H9 (cell line): ENCODE measurements around the gene RUVBL1. TPM values are rescaled to one million over a fixed set of nuclear protein-coding genes. Genes with fewer than 3 reads are reported as not detected.

ENCODE experiments used
- DNase-seq: peaks from one replicate; pipeline ENCODE4 v3.0.0-alpha.2; 2017
- H2AFZ ChIP-seq: one replicate; pipeline ENCODE4 v1.6.1; 2013; ENCODE audit warnings: mild to moderate bottlenecking, low read length, control low read depth, moderate library complexity
- H2AK5ac ChIP-seq: 2 replicates; pipeline ENCODE4 v1.6.1; 2013; ENCODE audit warnings: low read length, control low read depth, mixed read lengths; ENCODE audit not compliant: insufficient read length
- H2BK120ac ChIP-seq: one replicate; pipeline ENCODE4 v1.6.1; 2013; ENCODE audit warnings: low read depth, mild to moderate bottlenecking, low read length, control low read depth, inconsistent platforms; ENCODE audit not compliant: poor library complexity, severe bottlenecking
- H2BK12ac ChIP-seq: 2 replicates; pipeline ENCODE4 v1.6.1; 2013; ENCODE audit warnings: low read length, control low read depth, mixed read lengths, low read depth; ENCODE audit not compliant: insufficient read length
- H2BK15ac ChIP-seq: 2 replicates; pipeline ENCODE4 v1.6.1; 2013; ENCODE audit warnings: low read depth, low read length, control low read depth
- H2BK20ac ChIP-seq: one replicate; pipeline ENCODE4 v1.6.1; 2013; ENCODE audit warnings: low read depth, mild to moderate bottlenecking, low read length, control low read depth, inconsistent platforms; ENCODE audit not compliant: poor library complexity, severe bottlenecking
- H2BK5ac ChIP-seq: 2 replicates; pipeline ENCODE4 v1.6.1; 2013; ENCODE audit warnings: low read length, control low read depth, mixed read lengths; ENCODE audit not compliant: insufficient read length
- H3K14ac ChIP-seq: 2 replicates; pipeline ENCODE4 v1.6.1; 2013; ENCODE audit warnings: low read length, control low read depth; ENCODE audit not compliant: insufficient read depth
- H3K18ac ChIP-seq: 2 replicates; pipeline ENCODE4 v1.6.1; 2013; ENCODE audit warnings: low read depth, mild to moderate bottlenecking, mixed read lengths, low read length, control low read depth; ENCODE audit not compliant: insufficient read length
- H3K23ac ChIP-seq: 2 replicates; pipeline ENCODE4 v1.6.1; 2013; ENCODE audit warnings: low read length, control low read depth, mixed read lengths, low read depth; ENCODE audit not compliant: insufficient read length
- H3K23me2 ChIP-seq: 2 replicates; pipeline ENCODE4 v1.6.1; 2013; ENCODE audit warnings: low read depth, mild to moderate bottlenecking, mixed read lengths, low read length, control low read depth; ENCODE audit not compliant: insufficient read length, poor library complexity, severe bottlenecking
- H3K27ac ChIP-seq: 2 replicates; pipeline ENCODE4 v1.5.1; 2013; ENCODE audit warnings: low read length, control low read depth, mixed read lengths, low read depth; ENCODE audit not compliant: insufficient read length
- H3K27me3 ChIP-seq: 2 replicates; pipeline ENCODE4 v1.6.1; 2013; ENCODE audit warnings: low read length, control low read depth, inconsistent platforms; ENCODE audit not compliant: insufficient read depth
- H3K4ac ChIP-seq: 2 replicates; pipeline ENCODE4 v1.6.1; 2013; ENCODE audit warnings: low read depth, mild to moderate bottlenecking, control low read depth, inconsistent platforms, low read length, moderate library complexity
- H3K4me1 ChIP-seq: 2 replicates; pipeline ENCODE4 v1.6.1; 2013; ENCODE audit warnings: low read length, control low read depth, inconsistent platforms; ENCODE audit not compliant: insufficient read depth
- H3K4me2 ChIP-seq: 2 replicates; pipeline ENCODE4 v1.6.1; 2013; ENCODE audit warnings: low read length, control low read depth, mixed read lengths; ENCODE audit not compliant: insufficient read length, insufficient read depth
- H3K56ac ChIP-seq: 2 replicates; pipeline ENCODE4 v1.6.1; 2013; ENCODE audit warnings: low read depth, mild to moderate bottlenecking, mixed read lengths, low read length, control low read depth; ENCODE audit not compliant: insufficient read length
- H3K79me1 ChIP-seq: 2 replicates; pipeline ENCODE4 v1.6.1; 2013; ENCODE audit warnings: low read depth, mild to moderate bottlenecking, moderate library complexity, low read length, control low read depth, inconsistent platforms; ENCODE audit not compliant: insufficient read depth, poor library complexity, severe bottlenecking
- H3K79me2 ChIP-seq: 2 replicates; pipeline ENCODE4 v1.6.1; 2013; ENCODE audit warnings: low read length, control low read depth, inconsistent platforms; ENCODE audit not compliant: insufficient read depth
- H3K9ac ChIP-seq: 2 replicates; pipeline ENCODE4 v1.6.1; 2013; ENCODE audit warnings: low read length, control low read depth, mixed read lengths; ENCODE audit not compliant: insufficient read length; ENCODE audit errors: extremely low read depth
- H3K9me3 ChIP-seq: one replicate; pipeline ENCODE4 v1.6.1; 2013; ENCODE audit warnings: low read depth, low read length, inconsistent platforms; ENCODE audit not compliant: control insufficient read depth
- H3T11ph ChIP-seq: one replicate; pipeline ENCODE4 v1.6.1; 2013; ENCODE audit warnings: mild to moderate bottlenecking, low read length, control low read depth, inconsistent platforms
- H4K20me1 ChIP-seq: one replicate; pipeline ENCODE4 v1.6.1; 2013; ENCODE audit not compliant: control insufficient read depth, insufficient read length, insufficient read depth
- H4K5ac ChIP-seq: 2 replicates; pipeline ENCODE4 v1.6.1; 2013; ENCODE audit warnings: low read depth, mild to moderate bottlenecking, mixed read lengths, low read length, control low read depth; ENCODE audit not compliant: insufficient read length
- H4K8ac ChIP-seq: replicated peaks from 2 replicates; pipeline ENCODE4 v1.6.1; 2013; ENCODE audit warnings: low read length, control low read depth, mixed read lengths, low read depth; ENCODE audit not compliant: insufficient read length
- H4K91ac ChIP-seq: 2 replicates; pipeline ENCODE4 v1.6.1; 2013; ENCODE audit warnings: low read depth, mild to moderate bottlenecking, moderate library complexity, mixed read lengths, low read length, control low read depth; ENCODE audit not compliant: insufficient read length
- H3K27ac Mint-ChIP-seq, 3 experiments: 2 replicates in 2 of 3; 3 replicates in 1 of 3; pipeline ENCODE4 v1.8.0; 2020 to 2021; ENCODE audit warnings: mixed read lengths in 3 of 3, mild to moderate bottlenecking in 1 of 3, moderate library complexity in 1 of 3
- H3K27me3 Mint-ChIP-seq: 2 replicates; pipeline ENCODE4 v1.8.0; 2021; ENCODE audit warnings: low read depth, mild to moderate bottlenecking, moderate library complexity, mixed read lengths
- H3K36me3 Mint-ChIP-seq, 3 experiments: 2 replicates in 2 of 3; 3 replicates in 1 of 3; pipeline ENCODE4 v1.8.0; 2020 to 2021; ENCODE audit warnings: low read depth in 3 of 3, mixed read lengths in 3 of 3; ENCODE audit not compliant: insufficient read depth in 1 of 3
- H3K4me1 Mint-ChIP-seq, 2 experiments: 2 replicates each; pipeline ENCODE4 v1.8.0; 2020; ENCODE audit warnings: mixed read lengths in 2 of 2
- H3K4me3 Mint-ChIP-seq, 2 experiments: 2 replicates in 1 of 2; 3 replicates in 1 of 2; pipeline ENCODE4 v1.8.0; 2020 to 2021; ENCODE audit warnings: mild to moderate bottlenecking in 2 of 2, mixed read lengths in 2 of 2, moderate library complexity in 1 of 2
- H3K9me3 Mint-ChIP-seq, 2 experiments: 2 replicates in 1 of 2; 3 replicates in 1 of 2; pipeline ENCODE4 v1.8.0; 2020; ENCODE audit warnings: mild to moderate bottlenecking in 2 of 2, mixed read lengths in 2 of 2, moderate library complexity in 1 of 2
- CTCF ChIP-seq: fragments of 200-600 bp; sonication (generic); conservative IDR thresholded peaks from 3 replicates; pipeline ENCODE4 v1.8.0; 2021; ENCODE audit warnings: antibody characterized with exemption, mild to moderate bottlenecking
- total RNA-seq: library from RNA; stranded (reverse); gene quantifications from 2 replicates; pipeline ENCODE4 v1.2.1, GENCODE V29; 2021

The RUVBL1 gene
- total RNA-seq, 1 experiment from 2014 or later: 99.6 TPM

GRCh38 chr3:128033102-128033501 is 90.5 kb downstream of the RUVBL1 start:
- Histone ChIP-seq H3K4ac (no peak overlapping the region), H3T11ph (no peak overlapping the region)
- H3K27me3 Mint-ChIP-seq: peaks cover 5% of the 10 kb centered on the region; the same call in 1 of the 2 replicates

More at GRCh38 chr3:128033102-128033501, 90.5 kb downstream of the RUVBL1 start:
- no peak for TF ChIP-seq CTCF
- Histone ChIP-seq H3K79me1 (no peaks in the 10 kb centered on the region), H4K20me1 (no peaks in the 10 kb centered on the region), H2BK15ac (no peak overlapping the region), H2BK120ac (no peak overlapping the region), H3K27me3 (no peaks in the 10 kb centered on the region), H3K9me3 (no peaks in the 10 kb centered on the region), H2BK20ac (no peak overlapping the region), H3K4me1 (no peaks in the 10 kb centered on the region), H2AK5ac (no peak overlapping the region), H4K8ac (no peak overlapping the region), H4K91ac (no peak overlapping the region), H2BK12ac (no peak overlapping the region), H2AFZ (no peak overlapping the region), H3K18ac (no peak overlapping the region), H3K4me2 (no peak overlapping the region), H3K9ac (no peak overlapping the region), H2BK5ac (no peak overlapping the region), H3K14ac (no peak overlapping the region), H3K27ac (no peak overlapping the region), H3K23ac (no peak overlapping the region), H3K56ac (no peak overlapping the region), H4K5ac (no peak overlapping the region), H3K23me2 (no peaks in the 10 kb centered on the region), H3K79me2 (no peaks in the 10 kb centered on the region)
- no peak for DNase-seq
- no peaks in the 10 kb centered on the region for H3K9me3 Mint-ChIP-seq
- no peak overlapping the region for H3K27ac Mint-ChIP-seq
- no peak overlapping the region for H3K4me3 Mint-ChIP-seq
- H3K4me1 Mint-ChIP-seq: no peaks in the 10 kb centered on the region
- H3K36me3 Mint-ChIP-seq: no peaks in the 10 kb centered on the region

Other genes starting within 250 kb of the RUVBL1 start
- not detected in 2 replicates for gene KBTBD12, start 208.6 kb downstream of the RUVBL1 start, total RNA-seq
- 138 and 146 TPM in 2 replicates for gene SEC61A1, start 71.4 kb downstream of the RUVBL1 start, total RNA-seq
- 9.5 and 10.2 TPM in 2 replicates for gene EEFSEC, start 29.7 kb upstream of the RUVBL1 start, total RNA-seq